GM19328 (cell line): ENCODE data around the gene TRIM41.
"Not testable (repeated sequence)": the region's sequence is repeated elsewhere in the genome, so short reads cannot be mapped to it uniquely, and the experiment has no call there.

Source experiments
- ATAC-seq: cut with Tn5 transposase; IDR thresholded peaks from one replicate; pipeline ENCODE4 v1.9.1; 2021; ENCODE audit warnings: mild to moderate bottlenecking, moderate library complexity; ENCODE audit not compliant: unreplicated experiment

The TRIM41 gene

DNA sequence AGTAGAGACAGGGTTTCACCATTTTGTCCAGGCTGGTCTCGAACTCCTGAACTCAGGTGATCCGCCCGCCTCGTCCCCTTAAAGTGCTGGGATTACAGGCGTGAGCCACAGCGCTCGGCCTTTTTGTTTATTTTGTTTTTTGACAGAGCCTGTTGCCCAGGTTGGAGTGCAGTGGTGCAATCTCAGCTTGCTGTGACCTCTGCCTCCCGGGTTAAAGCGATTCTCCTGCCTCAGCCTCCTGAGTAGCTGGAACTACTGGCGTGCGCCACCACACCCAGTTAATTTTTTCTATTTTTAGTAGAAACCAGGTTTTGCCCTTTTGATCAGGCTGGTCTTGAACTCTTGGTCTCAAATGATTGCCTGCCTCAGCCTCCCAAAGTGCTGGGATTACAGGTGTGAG is 12.9 kb upstream of the TRIM41 start:
- not testable (repeated sequence) for ATAC-seq

- ATAC-seq: not testable (repeated sequence)
Observed at GRCh38 chr5:181210698-181211097, 12.4 kb upstream of the TRIM41 start.

DNA sequence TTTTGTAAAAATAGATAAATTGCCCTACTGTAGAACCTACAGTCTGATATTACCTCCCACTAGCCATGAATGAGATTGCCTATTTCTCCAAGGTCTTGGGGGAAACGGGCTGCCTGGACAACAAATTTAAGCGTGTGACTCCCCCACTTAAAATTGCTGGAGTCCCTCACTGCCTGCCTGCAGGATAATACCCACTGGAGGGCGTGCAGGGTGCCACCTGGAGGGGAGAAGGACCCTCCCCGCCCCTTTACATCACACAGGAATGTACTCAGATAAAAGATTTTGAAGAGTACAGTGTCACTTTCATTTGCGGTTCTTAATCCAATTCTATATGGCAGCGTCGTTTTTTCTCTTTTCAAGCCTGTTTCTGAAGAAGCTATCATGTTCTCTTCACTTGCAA is 11.9 kb upstream of the TRIM41 start:
- no peak for ATAC-seq

DNA sequence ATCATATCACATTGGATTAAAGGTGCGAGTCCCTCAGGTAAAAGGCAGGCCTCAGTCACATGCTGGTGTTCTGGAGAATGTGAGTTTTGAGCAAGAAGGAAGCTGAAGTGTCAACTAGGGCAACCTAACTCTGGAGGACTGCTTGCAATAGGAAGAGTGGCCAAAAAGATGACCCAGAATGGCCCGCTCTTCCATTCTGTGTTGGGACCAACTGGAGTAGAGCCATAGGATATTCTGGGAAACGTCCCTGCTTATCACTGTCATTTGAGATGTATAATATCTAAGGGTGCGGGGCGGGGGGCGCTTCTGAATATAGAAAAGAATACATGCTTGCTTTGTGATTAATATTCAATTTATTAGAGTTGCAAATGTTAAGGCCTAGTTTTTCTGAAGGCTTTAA is 11.0 kb upstream of the TRIM41 start:
- no peak for ATAC-seq

GRCh38 chr5:181212934-181213333 is 10.1 kb upstream of the TRIM41 start:
- no peak for ATAC-seq

DNA sequence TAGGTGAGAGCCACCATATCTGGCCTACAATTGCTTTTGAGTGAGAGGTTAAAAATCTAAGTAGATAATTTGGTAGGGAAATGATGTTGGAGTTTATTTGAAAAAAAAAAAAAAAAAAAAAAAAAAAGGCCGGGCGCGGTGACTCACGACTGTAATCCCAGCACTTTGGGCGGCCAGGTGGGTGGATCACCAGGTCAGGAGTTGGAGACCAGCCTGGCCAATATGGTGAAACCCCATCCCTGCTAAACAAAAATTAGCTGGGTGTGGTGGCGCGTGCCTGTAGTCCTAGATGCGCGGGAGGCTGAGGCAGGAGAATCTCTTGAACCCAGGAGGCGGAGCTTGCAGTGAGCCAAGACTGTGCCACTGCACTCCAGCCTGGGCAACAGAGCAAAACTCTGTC is 8.8 kb upstream of the TRIM41 start:
- ATAC-seq: not testable (repeated sequence)

- no peak for ATAC-seq
Observed at GRCh38 chr5:181215997-181216989, 6.8 kb upstream of the TRIM41 start.

GRCh38 chr5:181217111-181217802 is 5.8 kb upstream of the TRIM41 start:
- no peak for ATAC-seq

DNA sequence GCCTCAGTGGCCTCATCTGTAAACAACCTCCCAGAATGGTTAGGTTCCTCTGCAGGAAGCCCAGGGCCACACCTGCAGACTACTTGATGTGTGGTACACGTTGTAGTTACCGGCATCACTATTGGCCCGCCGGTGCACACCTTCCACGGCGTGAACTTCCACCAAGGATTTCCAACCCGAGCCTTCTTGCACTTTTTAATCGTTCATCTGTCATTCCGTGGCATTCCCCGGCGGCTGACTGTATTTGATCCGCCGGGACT is 5.3 kb upstream of the TRIM41 start:
- ATAC-seq: no peak

- no peak for ATAC-seq
Observed at GRCh38 chr5:181218795-181219124, 4.3 kb upstream of the TRIM41 start.

GRCh38 chr5:181219262-181220177 is 3.6 kb upstream of the TRIM41 start:
- no peak for ATAC-seq

- ATAC-seq: no peak
Observed at GRCh38 chr5:181220178-181220515, 2.9 kb upstream of the TRIM41 start.

DNA sequence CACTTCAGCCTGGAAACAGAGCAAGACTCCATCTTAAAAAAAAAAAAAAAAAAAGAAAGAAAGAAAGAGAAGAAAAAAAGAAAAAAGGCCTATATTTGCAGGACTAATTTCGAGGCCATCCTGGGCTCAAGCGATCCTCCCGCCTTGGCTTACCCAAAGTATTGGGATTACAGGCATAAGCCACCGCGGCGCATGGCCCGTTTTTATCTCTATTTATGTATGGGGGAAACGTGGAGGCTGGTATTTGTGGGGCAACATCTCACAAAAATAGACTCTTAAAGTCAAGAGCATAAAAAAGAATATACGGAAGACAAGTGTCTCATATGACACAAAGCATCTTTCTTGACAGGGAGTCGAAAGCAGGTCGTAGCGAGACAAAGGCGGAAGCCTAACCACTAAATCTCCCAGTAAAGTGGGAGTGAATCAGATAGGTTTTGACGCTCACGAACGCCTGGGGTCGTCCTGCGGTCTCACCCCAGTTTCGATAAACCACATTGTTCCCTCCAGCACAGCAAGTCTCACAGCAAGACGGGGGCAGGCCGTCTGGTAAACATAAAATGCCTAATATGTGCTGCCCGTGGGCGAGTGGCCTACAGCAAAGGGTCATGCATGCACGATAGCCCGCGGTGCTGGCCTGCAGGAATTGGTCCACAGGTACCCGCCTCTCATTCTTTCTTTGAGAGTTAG is 1.8 kb upstream of the TRIM41 start:
- ATAC-seq: no peak

GRCh38 chr5:181221792-181222629 is 1.1 kb upstream of the TRIM41 start:
- peak; percentile 33 for ATAC-seq

- no peak for ATAC-seq
Observed at GRCh38 chr5:181222630-181223057, 437 bp upstream of the TRIM41 start.

- no peak for ATAC-seq
Observed at GRCh38 chr5:181223729-181224389, 778 bp downstream of the TRIM41 start.

- no peak for ATAC-seq
Observed at GRCh38 chr5:181224390-181225229, 1.5 kb downstream of the TRIM41 start.

GRCh38 chr5:181229996-181230395 is 6.9 kb downstream of the TRIM41 start:
- ATAC-seq: no peak

GRCh38 chr5:181230551-181230950 is 7.5 kb downstream of the TRIM41 start:
- ATAC-seq: no peak
